Pancreas (tissue), 10 donors: ENCODE results near the gene LRRC45. TPM values are rescaled to one million over a fixed set of nuclear protein-coding genes. Genes with fewer than 3 reads are reported as not detected.

Experiments used
- ATAC-seq, 4 donors: fragments of 200-7000 bp; cut with Tn5 transposase; one replicate each; pipeline versions ENCODE4 v1.8.0 to v1.9.1; 2020; ENCODE audit warnings: mild to moderate bottlenecking in 4 of 4, moderate library complexity in 4 of 4
- DNase-seq, 6 donors: peaks; one replicate each; pipeline ENCODE4 v3.0.0-alpha.2; 2020
- FAIRE-seq: peaks from 2 replicates; lab custom pipeline; 2012; peaks lifted over from hg19 to GRCh38; lab: Jason Lieb, UNC
- H3K27ac ChIP-seq, 4 donors: fragments of 200-600 bp; sonication (generic); 1 replicate in 3 of 4; 2 replicates in 1 of 4; pipeline versions ENCODE4 v1.5.0 to v1.8.0; 2020
- H3K27me3 ChIP-seq, 4 donors: fragments of 200-600 bp; one replicate each; pipeline ENCODE4 v1.8.0; 2021
- H3K36me3 ChIP-seq, 3 donors: fragments of 200-600 bp; sonication (generic) in 1 of 3; one replicate each; pipeline versions ENCODE4 v1.5.0 to v1.8.0; 2020 to 2021
- H3K4me1 ChIP-seq, 3 donors: fragments of 200-600 bp; one replicate each; pipeline ENCODE4 v1.8.0; 2021
- H3K4me3 ChIP-seq, 4 donors: fragments of 200-600 bp; sonication (generic) in 2 of 4; one replicate each; pipeline versions ENCODE4 v1.5.0 to v1.8.0; 2020 to 2021
- H3K9me3 ChIP-seq, 4 donors: fragments of 200-600 bp; one replicate each; pipeline ENCODE4 v1.8.0; 2021
- CTCF ChIP-seq, 4 donors: fragments of 200-600 bp; sonication (generic) in 3 of 4; IDR thresholded peaks; one replicate each; pipeline versions ENCODE4 v1.5.0 to v1.8.0; 2021; ENCODE audit warnings: antibody characterized with exemption in 4 of 4
- whole genome bisulfite sequencing, 2 donors: extraction: QIAGEN DNeasy Blood & Tissue Kit; methylation state at CpG; one replicate each; pipeline ENCODE4 v1.1.7; 2013; 5-methylcytosine and 5-hydroxymethylcytosine counted together
- intact Hi-C, 3 donors: fragments of 100-400 bp; cut with DNase I; formaldehyde crosslinking; loops; one replicate each; pipeline versions ENCODE4 v1.11.1 to v1.14.2; 2022
- polyA plus RNA-seq, 2 donors: library from polyadenylated mRNA; stranded (reverse); fragments of 200-250 nt; gene quantifications; one replicate each; pipeline ENCODE4 v1.2.3, GENCODE V29; 2013
- total RNA-seq, 6 donors: library from RNA; stranded (reverse); fragmentation: NEBNext Ultra II Directional in 4 of 6; extraction: Animal tissue kit (Norgen Biotek cat#: 25700) in 4 of 6; gene quantifications; one replicate each; pipeline versions ENCODE4 v1.2.1 to v1.2.4, GENCODE V29; 2021 to 2023
- donor health status: healthy with polysubstance abuse.
- donor health status: DM: no; HTN: no; CAD: no; lungs with moderate emphysema.
- donor health status: DM: no; HTN: no; CAD: no.
- donor health status: control.
- donor health status: control.
- donor health status: Bipolar disorder and iron deficiency.
- donor health status: DM: yes; HTN: yes; CAD: no.
- donor health status: DM: no; HTN: no; CAD: no.
- donor health status: DM: no; HTN: no; CAD: no.
- donor health status: DM: yes; HTN: yes; CAD: no.

Gene LRRC45
- total and polyA plus RNA-seq, 8 donors, result 5.3 to 21.6 (median 7.0) TPM

- 94 to 98% methylated on average over 17 of the region's 17 CpGs for WGBS, 2 donors
- no peaks in the 10 kb centered on the region for H3K27me3 ChIP-seq
- peaks cover 9 to 14% (median 11%) of the 10 kb centered on the region in 3 donors for H3K4me1 ChIP-seq
- ATAC-seq (no peak), DNase-seq (peak in 1 of 6 donors; percentile 38), FAIRE-seq (no peak)
- no peaks in the 10 kb centered on the region for H3K9me3 ChIP-seq
- no peak for TF ChIP-seq CTCF (IDR thresholded peaks at IDR 0.05)
- no peak overlapping the region for H3K27ac ChIP-seq
- intact Hi-C loops, result loop anchor here (5.0 to 10.0 kb wide), 2 partner anchors 130 to 132 kb away; no protein-coding TSS in a partner anchor
- no peaks in the 10 kb centered on the region for H3K36me3 ChIP-seq
- H3K4me3 ChIP-seq, result no peak overlapping the region
Measured at GRCh38 chr17:82024859-82025258, 1.8 kb downstream of the LRRC45 start.

GRCh38 chr17:82025401-82026107 is 2.4 kb downstream of the LRRC45 start:
- Histone ChIP-seq H3K27ac (no peak overlapping the region), H3K4me1 (peaks cover 9 to 14% (median 11%) of the 10 kb centered on the region in 3 donors), H3K36me3 (no peaks in the 10 kb centered on the region), H3K4me3 (no peak overlapping the region), H3K9me3 (no peaks in the 10 kb centered on the region), H3K27me3 (no peaks in the 10 kb centered on the region)
- DNase-seq, result no peak
- TF ChIP-seq CTCF (IDR thresholded peaks at IDR 0.05), result no peak
- intact Hi-C loops, result loop anchor here (5.0 to 10.0 kb wide), 2 partner anchors 129 to 132 kb away; no protein-coding TSS in a partner anchor
- 91 to 94% methylated on average over 24 to 25 of the region's 25 CpGs for WGBS, 2 donors
- ATAC-seq, result no peak
- FAIRE-seq, result no peak

- 93 to 96% methylated on average over 13 of the region's 13 CpGs for WGBS, 2 donors
- Histone ChIP-seq H3K9me3 (no peaks in the 10 kb centered on the region), H3K36me3 (no peaks in the 10 kb centered on the region), H3K27me3 (no peaks in the 10 kb centered on the region), H3K27ac (no peak overlapping the region), H3K4me3 (no peak overlapping the region), H3K4me1 (peaks cover 4 to 13% (median 11%) of the 10 kb centered on the region in 3 donors)
- no peak for TF ChIP-seq CTCF (IDR thresholded peaks at IDR 0.05)
- FAIRE-seq (no peak), DNase-seq (no peak), ATAC-seq (no peak)
- intact Hi-C loops, result loop anchor here (5.0 to 10.0 kb wide), 2 partner anchors 127 to 129 kb away; no protein-coding TSS in a partner anchor
Measured at GRCh38 chr17:82028246-82028645, 5.1 kb downstream of the LRRC45 start.

GRCh38 chr17:82028966-82029365 is 5.9 kb downstream of the LRRC45 start:
- no peak for DNase-seq
- no peaks in the 10 kb centered on the region for H3K36me3 ChIP-seq
- peaks cover 4 to 8% (median 7%) of the 10 kb centered on the region in 3 donors for H3K4me1 ChIP-seq
- H3K4me3 ChIP-seq, result no peak overlapping the region
- no peak overlapping the region for H3K27ac ChIP-seq
- no peaks in the 10 kb centered on the region for H3K27me3 ChIP-seq
- WGBS, 2 donors, result 96 to 98% methylated on average over 9 of the region's 9 CpGs
- ATAC-seq, result no peak
- no peaks in the 10 kb centered on the region for H3K9me3 ChIP-seq
- intact Hi-C loops, result loop anchor here (5.0 to 10.0 kb wide), 2 partner anchors 126 to 128 kb away; no protein-coding TSS in a partner anchor
- FAIRE-seq, result no peak
- TF ChIP-seq CTCF (IDR thresholded peaks at IDR 0.05), result no peak

GRCh38 chr17:82029391-82029790 is 6.3 kb downstream of the LRRC45 start:
- DNase-seq (peak in 1 of 6 donors; percentile 65), FAIRE-seq (no peak), ATAC-seq (no peak)
- 93 to 94% methylated on average over 15 to 16 of the region's 16 CpGs for WGBS, 2 donors
- no peak overlapping the region for H3K27ac ChIP-seq
- TF ChIP-seq CTCF (IDR thresholded peaks at IDR 0.05), result no peak
- intact Hi-C loops, result loop anchor here (5.0 to 10.0 kb wide), 2 partner anchors 125 to 128 kb away; no protein-coding TSS in a partner anchor
- H3K36me3 ChIP-seq, result no peaks in the 10 kb centered on the region
- H3K9me3 ChIP-seq, result no peaks in the 10 kb centered on the region
- H3K4me1 ChIP-seq, result peaks cover 4 to 5% (median 4%) of the 10 kb centered on the region in 3 donors
- no peaks in the 10 kb centered on the region for H3K27me3 ChIP-seq
- no peak overlapping the region for H3K4me3 ChIP-seq
